Measurements from ENCODE around the gene CD99. TPM values are rescaled to one million over a fixed set of nuclear protein-coding genes. Genes with fewer than 3 reads are reported as not detected.

The CD99 gene
- total RNA-seq, 4 donors from 2014 or later, result 249 to 611 (median 391) TPM

GRCh38 chrX:2680486-2681348 lies 10.4 kb upstream of the CD99 start:
- Histone ChIP-seq H3K4me1 (peaks cover 0 to 4% (median 0%) of the 10 kb centered on the region in 4 donors), H3K36me3 (no peaks in the 10 kb centered on the region), H3K4me3 (no peak overlapping the region), H3K9me3 (no peaks in the 10 kb centered on the region), H3K27me3 (no peaks in the 10 kb centered on the region), H3K27ac (no peak overlapping the region)
- TF ChIP-seq CTCF (IDR thresholded peaks at IDR 0.05) (no peak), EP300 (IDR thresholded peaks at IDR 0.05) (no peak), POLR2A (IDR thresholded peaks at IDR 0.05) (no peak)
- DNase-seq (ENCODE audit: low spot score in 2 of 2), result no peak
- WGBS, 2 donors, result 60 to 89% methylated on average over 6 of the region's 6 CpGs

GRCh38 chrX:2682565-2683177 lies 8.4 kb upstream of the CD99 start:
- Histone ChIP-seq H3K27me3 (no peaks in the 10 kb centered on the region), H3K36me3 (no peaks in the 10 kb centered on the region), H3K4me1 (no peaks in the 10 kb centered on the region), H3K4me3 (no peak overlapping the region), H3K9me3 (no peaks in the 10 kb centered on the region), H3K27ac (no peak overlapping the region)
- WGBS, 2 donors, result 68 to 70% methylated on average over 6 of the region's 6 CpGs
- TF ChIP-seq CTCF (IDR thresholded peaks at IDR 0.05) (no peak), EP300 (IDR thresholded peaks at IDR 0.05) (no peak), POLR2A (IDR thresholded peaks at IDR 0.05) (no peak)
- DNase-seq (ENCODE audit: low spot score in 2 of 2), result no peak

- no peak overlapping the region for H3K4me3 ChIP-seq
- no peak for TF ChIP-seq CTCF (IDR thresholded peaks at IDR 0.05)
- no peak for TF ChIP-seq POLR2A (IDR thresholded peaks at IDR 0.05)
- no peak for TF ChIP-seq EP300 (IDR thresholded peaks at IDR 0.05)
- no peaks in the 10 kb centered on the region for H3K9me3 ChIP-seq
- 85 to 97% methylated on average over 1 of the region's 1 CpG for WGBS, 2 donors
- no peaks in the 10 kb centered on the region for H3K27me3 ChIP-seq
- no peak overlapping the region for H3K27ac ChIP-seq
- no peak for DNase-seq (ENCODE audit: low spot score in 2 of 2)
- no peaks in the 10 kb centered on the region for H3K4me1 ChIP-seq
- H3K36me3 ChIP-seq, result no peaks in the 10 kb centered on the region
Observed at GRCh38 chrX:2684256-2684655, 6.8 kb upstream of the CD99 start.

GRCh38 chrX:2685886-2686285 lies 5.2 kb upstream of the CD99 start:
- H3K27me3 ChIP-seq, result no peaks in the 10 kb centered on the region
- H3K4me1 ChIP-seq, result peaks cover 0 to 6% (median 0%) of the 10 kb centered on the region in 4 donors
- no peak overlapping the region for H3K27ac ChIP-seq
- H3K9me3 ChIP-seq, result no peaks in the 10 kb centered on the region
- H3K4me3 ChIP-seq, result no peak overlapping the region
- DNase-seq (ENCODE audit: low spot score in 2 of 2), result no peak
- WGBS, 2 donors, result 72 to 93% methylated on average over 5 of the region's 5 CpGs
- TF ChIP-seq POLR2A (IDR thresholded peaks at IDR 0.05) (no peak), EP300 (IDR thresholded peaks at IDR 0.05) (no peak), CTCF (IDR thresholded peaks at IDR 0.05) (no peak)
- no peaks in the 10 kb centered on the region for H3K36me3 ChIP-seq
